HG02840 (cell line): ENCODE results near the gene SLC19A1.
"Not testable (repeated sequence)": the region's sequence is repeated elsewhere in the genome, so short reads cannot be mapped to it uniquely, and the experiment has no call there.

Experiments used
- ATAC-seq: cut with Tn5 transposase; IDR thresholded peaks from one replicate; pipeline ENCODE4 v1.9.1; 2021; ENCODE audit warnings: mild to moderate bottlenecking, moderate library complexity, moderate number of reproducible peaks; ENCODE audit not compliant: unreplicated experiment, low FRiP score

Gene SLC19A1

DNA sequence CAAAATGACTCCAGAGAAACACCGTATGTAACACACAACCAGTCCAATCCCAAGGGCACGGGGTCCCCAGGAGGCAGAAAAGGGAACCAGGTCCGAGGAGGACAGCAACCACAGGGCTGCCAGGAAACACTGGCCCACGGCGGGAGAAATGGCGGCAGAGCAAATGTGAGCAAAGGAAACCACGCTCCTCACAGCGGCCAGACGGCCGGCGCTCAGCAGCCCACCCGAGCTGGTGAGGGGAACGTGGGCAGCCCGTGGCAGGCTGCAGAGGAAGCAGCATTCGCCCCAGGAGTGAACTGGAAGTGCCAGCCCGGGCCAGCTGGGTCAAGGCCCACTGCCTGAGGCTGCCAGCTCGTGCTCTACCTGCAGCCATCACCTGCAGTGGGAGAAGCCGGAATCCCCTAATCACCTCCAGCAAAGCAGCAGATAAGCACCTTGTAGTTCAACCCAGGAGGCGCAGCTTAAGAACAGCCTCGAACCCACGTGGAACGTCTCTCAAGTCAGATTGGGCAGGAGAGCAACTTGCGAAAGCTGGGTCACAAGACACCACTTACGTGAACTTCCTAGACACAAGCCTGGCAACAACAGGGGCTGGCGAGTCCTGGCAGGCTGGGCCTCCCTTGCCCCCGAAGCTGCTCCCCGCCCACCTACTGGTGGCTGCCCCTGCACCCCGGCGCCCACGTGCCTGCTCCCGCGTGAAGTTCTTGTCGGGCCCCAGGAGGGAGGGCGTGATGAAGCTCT, 6.7 kb downstream of the SLC19A1 start:
- no peak for ATAC-seq

DNA sequence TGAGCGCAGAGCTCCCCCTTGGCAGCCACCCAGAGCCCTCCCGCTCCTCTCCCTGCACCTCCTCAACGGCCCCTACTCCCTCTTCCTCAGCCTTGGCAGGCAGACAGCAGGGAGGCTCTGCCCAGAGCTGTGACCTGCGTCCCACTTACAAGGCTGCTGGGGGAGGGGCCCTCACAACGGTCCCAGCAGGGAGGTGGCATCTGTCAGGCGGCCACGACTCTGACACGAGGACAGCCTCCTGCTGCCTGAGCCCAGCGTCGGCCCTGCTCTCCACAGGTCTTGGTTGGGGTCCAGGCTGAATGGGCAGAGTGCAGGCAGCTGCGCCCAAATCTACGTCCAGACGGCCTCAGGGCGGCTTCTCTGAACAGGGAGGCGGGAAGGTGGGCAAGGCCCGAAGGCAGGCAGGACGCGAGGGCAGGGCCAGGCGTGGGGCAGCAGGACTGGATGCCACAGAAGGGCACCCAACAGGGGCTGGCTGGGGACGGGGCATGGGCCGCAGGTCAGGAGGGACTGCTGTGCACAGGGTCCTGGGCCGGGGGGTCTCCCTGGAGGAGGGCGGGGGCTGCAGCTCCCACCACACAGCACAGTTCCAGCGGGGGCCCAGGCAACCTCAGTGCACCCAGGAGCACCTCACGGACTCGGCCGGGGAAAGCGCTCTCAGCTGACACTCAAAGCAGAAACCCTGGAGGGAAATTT, 7.5 kb downstream of the SLC19A1 start:
- no peak for ATAC-seq

DNA sequence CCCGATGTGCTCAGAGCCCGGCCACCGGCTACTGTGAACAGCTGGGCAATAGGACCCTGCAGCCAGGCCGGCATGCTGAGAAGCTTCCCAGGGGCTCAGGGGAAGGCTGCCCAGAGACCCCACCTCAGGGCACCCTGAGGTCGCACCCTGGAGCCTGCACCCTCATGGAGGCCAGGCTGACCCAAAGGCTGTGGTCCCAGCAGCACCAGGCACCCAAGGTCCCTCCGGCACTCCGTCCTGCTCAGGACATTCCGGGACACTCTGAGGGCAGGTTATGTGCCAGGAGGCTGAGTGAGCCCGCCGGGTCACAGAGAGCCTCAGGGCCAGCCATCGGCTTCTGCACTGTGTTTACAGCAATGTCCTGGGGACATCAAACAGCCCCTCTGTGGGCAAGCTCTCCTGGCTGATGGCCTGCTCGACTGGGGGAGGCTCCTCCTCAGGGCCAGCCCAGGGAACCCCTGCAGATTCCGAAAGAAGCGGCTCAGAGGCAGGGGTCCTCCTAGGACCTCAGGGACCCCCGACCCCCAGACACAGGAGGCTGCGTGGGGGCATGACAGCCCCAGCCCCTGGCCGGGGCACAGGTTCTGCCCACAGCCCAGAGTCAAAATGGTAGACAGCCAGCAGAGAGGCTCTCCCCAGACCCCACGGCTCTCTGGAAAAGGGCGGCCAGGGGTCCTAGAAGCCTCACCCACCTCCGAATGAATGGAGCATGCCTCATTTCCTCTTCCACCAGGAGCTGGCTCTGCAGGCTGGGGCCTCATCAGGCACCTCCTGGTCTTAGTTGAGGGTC, 8.2 kb downstream of the SLC19A1 start:
- no peak for ATAC-seq

DNA sequence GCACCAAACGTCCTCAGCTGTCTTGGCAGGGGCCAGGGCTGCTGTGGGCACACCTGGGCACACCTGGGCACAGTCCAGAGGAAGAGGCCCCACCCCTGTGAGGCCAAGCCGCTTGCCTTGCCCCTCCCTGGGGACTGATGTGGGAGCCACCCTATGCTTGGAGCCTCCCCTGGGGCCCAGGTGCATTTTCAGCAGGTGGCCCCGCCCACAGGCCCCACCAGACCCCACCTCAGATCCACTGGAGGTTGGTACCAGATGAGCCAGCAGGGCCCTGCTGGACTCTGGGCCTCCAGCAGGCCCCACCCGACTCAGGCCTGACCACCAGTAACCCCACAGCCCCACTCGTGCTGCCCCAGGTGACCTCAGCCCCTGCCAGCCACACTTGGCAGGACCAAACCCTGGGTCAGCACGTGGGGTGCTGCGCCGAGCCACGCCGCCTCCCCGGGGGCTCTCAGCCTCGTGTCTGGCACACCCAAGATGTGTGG, 8.8 kb downstream of the SLC19A1 start:
- no peak for ATAC-seq

DNA sequence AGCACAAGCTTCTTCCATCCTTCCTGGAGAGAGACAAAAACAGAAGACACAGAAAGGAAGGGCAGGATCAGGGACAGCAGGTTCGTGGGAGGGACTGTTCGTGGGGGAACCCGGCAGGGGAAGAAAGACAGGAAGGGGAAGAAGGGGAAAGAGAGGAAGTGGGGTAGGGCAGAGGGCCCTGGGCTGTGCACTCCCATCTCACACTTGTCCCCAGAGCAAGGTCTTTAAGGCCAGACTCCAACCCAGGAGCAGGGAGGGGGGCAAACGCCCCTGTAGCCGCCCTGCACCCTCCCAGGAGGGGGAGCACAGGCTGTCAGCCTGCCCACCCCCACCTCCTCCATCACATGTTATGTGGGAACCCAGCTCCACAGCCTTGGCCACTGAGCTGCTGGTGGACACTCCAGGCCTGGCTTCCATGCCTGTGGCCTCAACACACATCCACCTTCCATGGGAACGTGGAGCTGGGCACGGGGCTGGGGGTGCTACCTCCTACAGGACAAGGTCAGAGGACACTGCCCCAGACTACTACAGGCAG, 9.3 kb downstream of the SLC19A1 start:
- no peak for ATAC-seq

DNA sequence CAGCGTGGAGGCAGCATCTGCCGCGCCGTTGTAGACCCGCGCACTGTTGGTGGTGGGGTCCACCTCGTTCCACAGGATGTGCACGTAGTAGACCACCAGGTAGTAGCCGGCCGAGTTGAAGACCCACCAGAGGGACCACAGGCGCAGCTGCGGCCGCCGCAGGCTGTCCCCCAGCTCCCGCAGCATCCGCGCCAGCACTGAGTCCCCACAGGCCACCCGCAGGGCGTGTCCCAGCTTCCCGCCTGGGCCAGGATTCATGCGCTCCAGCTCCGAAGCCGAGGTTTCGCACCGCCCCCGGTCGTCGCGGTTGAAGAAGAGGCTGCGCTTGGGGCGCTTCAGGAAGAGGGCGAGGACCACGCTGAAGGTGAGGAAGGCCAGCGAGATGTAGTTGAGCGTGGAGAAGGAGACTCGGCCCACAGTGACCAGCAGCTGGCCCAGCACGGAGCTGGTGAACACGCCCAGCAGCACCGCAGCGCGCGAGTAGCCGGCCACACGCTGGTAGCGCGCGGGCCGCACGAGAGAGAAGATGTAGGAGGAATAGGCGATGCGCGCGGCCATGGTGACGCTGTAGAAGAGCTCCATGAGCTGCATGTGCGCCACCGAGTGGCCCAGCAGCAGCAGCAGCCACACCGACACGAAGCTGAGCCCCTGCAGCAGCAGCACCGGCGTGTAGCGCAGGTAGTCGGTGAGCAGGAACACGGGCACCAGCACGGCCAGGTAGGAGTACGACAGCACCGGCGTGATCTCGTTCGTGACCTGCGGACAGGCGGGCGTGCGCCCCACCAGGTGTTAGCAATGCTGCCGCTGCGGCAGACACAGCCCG, 10.6 kb downstream of the SLC19A1 start:
- no peak for ATAC-seq

DNA sequence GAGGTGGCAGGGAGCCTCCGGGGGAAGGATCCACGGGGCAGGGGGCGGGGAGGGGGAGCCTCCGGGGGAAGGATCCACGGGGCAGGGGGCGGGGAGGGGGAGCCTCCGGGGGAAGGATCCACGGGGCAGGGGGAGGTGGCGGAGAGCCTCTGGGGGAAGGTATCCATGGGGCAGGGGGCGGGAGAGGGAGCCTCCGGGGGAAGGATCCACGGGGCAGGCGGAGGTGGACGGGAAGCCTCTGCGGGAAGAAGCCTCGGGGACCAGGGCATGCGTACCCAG, 11.2 kb downstream of the SLC19A1 start:
- ATAC-seq, result not testable (repeated sequence)

DNA sequence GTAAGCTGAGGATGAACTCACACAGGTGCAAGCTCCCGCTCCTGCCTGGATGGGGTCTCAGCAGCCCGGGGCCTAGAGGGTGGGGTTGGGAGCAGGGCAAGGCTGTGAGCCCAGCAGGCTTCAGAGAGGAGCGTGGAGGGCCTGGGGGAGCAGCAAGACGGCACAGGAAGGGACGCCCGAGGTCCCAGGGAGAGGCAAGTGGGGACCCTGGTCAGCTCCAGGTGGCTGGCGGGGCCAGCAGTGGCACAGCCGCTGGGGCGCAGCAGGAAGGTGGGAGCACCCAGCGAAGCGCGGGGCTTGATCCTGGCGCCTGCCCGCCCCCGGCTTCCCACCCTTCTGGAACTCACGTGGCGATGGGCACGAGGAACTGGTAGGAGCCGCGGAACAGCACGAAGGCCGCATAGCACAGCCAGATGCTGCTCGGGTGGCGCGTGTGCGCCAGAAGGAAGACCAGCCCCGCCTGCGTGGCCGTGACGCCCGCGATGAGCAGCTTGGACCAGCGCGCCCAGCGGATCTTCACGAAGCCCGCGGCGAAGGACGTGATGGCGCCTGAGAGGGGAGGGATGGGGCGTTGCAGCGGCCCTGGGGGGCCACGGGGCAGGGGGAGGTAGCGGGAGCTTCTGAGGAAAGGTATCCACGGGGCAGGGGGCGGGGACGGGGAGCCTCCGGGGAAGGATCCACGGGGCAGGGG, 11.7 kb downstream of the SLC19A1 start:
- ATAC-seq, result no peak

DNA sequence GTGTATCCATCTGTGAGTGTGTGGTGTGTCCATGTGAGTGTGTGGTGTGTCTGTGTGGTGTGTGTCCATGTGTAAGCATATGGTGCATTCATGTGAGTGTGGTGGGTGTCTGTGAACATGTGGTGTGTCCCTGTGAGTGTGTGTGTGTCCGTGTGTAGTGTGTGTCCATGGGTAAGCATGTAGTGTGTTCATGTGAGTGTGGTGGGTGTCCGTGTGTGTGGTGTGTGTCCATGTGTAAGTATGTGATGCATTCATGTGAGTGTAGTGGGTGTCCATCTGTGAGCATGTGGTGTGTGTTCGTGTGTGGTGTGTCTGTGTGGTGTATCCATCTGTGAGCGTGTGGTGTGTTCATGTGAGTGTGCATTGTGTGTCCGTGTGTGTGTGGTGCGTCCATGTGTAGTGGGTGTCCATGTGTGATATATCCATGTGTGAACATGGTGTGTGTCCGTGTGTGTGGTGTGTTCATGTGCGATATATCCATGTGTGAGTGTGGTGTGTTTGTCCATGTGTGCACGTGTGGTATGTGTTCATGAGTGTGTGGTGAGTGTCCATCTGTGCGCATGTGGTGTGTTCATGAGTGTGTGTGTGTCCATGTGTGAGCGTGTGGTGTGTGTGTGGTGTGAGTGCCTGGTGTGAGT, 12.3 kb downstream of the SLC19A1 start:
- ATAC-seq, result no peak

DNA sequence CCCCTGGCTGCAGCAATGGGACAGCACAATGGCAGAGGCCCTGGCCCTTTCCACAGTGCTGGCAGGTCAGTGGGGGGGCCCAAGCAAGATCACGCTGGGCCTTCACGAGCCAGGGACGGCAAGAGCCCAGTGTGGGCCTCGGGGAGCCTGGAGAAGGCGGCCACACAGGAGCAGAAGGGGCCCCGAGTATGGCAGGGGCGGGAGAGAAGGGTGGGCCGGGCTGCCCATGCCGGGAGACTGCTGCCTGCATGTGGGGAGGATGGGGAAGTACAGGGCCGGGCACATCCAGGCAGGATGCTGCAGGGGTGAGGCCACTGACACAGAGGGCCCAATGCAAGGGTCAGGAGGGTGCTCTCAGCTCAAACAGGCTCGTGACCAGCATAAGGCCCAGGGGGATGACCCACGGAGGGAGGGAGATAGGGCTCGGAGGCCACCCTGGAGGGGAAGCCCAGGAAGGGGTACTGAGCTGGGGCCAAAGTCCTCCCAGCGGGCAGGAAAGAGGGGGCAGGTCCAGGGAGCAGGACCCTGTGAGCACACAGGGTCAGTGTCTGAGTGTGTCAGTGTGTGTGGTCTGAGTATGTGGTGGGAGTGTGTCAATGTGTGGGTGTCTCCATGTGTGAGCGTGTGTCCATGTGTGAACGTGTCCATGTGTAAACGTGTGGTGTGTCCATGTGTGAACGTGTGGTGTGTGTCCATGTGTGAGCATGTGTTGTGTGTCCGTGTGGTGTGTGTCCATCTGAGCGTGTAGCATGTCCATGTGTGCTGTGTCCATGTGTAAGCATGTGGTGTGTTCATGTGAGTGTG, 13.1 kb downstream of the SLC19A1 start:
- no peak for ATAC-seq

DNA sequence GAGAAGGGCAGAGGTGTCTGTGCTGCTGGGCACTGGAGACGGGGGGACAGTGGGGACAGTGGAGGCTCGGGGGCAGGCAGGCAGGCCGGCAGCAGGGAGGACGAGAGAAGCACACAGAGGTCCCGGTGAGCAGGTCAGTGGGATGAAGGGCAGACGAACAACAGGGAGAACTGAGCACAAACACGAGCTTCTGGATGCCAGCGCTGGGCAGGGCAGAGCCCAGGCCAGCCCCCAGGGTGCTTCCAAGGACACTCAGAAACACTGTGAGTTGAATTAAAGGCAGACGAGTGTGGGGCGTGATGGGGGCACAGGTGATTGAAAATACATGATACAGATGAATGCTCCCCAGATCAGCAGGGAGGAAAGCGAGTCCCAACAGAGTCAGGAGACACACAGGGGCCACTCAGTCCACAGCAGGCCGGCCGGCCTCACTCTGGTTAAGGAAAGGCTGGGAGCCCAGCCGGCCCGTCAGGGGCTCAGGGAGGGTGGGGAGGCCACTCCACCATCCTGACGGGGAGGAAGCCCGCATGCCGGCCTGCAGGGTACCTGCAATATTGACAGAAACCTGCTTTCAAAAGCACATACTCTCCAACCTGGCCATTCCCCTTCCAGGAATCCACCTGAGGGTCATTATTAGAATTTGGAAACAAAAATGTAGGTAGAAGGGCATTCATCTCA, 14.1 kb downstream of the SLC19A1 start:
- no peak for ATAC-seq

DNA sequence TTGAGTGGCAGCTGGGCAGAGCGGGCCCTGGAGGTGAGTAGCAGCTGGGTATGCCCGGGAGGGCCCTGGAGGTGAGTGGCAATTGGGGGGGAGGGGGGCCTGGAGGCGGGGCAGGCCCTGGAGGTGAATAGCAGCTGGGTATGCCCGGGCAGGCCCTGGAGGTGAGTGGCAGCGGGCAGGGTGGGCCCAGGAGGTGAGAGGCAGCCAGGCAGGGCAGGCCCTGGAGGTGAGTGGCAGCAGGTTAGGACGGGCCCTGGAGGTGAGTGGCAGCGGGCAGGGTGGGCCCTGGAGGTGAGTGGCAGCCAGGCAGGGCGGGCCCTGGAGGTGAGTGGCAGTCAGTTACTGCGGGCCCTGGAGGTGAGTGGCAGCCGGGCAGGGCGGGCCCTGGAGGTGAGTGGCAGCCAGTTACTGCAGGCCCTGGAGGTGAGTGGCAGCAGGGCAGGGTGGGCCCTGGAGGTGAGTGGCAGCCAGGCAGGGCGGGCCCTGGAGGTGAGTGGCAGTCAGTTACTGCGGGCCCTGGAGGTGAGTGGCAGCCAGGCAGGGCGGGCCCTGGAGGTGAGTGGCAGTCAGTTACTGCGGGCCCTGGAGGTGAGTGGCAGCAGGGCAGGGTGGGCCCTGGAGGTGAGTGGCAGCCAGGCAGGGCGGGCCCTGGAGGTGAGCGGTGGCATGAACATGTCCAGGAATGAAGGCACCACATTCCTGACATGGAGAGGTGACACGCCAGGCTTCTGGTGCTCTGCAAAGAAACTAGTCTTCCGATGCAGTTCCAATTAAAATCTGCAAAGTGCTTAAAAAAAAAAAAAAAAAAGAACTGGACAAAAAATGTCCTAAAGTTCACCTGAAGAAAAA, 14.9 kb downstream of the SLC19A1 start:
- not testable (repeated sequence) for ATAC-seq

DNA sequence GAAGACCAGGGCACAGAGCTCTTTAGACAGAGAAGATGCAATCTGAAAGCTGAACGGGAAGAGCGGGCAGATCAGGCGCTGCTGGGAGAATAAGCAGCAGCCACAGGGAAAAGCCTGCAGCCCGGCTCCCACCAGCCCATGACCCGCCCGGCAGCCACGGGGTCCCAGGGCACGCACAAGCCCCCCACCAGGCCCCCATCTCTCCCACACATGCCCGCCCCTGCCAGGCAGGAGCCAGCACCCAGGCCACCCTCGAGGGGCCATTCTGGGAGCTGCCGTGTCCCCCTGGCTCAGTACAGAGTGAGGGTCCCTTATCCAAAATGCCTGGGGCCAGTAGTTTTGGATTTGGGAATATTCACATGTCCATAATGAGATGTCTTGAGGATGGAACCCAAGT, 16.3 kb downstream of the SLC19A1 start:
- ATAC-seq, result no peak

DNA sequence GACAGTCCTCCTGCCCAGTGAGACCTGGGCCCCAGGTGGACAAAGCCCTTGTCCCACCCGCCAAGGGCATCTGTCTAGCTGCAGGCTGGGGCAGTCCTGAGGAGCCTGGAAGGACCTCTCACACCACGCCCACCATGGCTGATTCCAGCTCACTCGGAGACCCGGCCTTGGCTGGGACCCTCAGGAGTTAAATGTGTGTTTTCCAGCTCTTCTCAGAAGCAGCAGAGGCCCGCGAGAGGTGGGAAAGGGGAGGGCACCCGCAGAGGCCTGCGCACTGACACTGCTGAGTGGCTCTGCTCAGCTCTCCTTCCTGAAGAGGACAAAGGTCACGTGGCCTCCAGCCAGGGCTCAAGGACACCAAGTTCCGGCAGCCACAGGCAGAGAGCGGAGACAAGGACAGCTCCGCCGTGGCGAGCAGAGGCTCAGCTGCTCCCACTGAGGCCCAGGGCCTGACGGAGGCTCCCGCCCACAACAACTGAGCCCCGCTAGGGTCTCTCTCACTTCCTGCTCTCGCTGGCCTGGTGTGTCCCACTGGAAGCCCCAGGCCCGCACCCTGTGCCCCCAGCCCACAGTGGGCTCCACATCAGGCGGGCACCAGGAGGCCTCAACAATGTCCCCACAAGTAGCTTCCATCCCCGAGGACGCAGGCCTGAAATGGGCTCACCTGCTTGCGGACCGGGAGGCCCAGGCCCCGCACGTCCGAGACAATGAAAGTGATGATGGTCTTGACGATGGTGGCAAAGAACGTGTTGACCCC, 16.9 kb downstream of the SLC19A1 start:
- ATAC-seq, result no peak

DNA sequence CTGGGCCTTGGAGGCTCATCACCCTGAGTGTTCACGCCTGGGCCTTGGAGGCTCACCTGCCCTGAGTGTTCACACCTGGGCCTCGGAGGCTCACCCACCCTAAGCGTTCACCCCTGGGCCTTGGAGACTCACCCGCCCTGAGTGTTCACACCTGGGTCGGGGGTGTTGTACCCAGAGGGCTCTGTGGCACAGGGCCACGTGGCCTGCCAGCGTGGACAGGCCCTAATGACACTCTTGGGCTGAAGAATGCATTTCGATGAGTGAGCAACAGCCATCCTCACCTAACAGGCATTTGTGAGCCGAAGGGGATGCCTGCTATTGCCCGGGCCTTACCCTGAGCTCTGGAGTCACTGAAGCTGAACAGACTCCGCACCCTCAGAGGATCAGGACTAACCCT, 17.5 kb downstream of the SLC19A1 start:
- ATAC-seq, result no peak

DNA sequence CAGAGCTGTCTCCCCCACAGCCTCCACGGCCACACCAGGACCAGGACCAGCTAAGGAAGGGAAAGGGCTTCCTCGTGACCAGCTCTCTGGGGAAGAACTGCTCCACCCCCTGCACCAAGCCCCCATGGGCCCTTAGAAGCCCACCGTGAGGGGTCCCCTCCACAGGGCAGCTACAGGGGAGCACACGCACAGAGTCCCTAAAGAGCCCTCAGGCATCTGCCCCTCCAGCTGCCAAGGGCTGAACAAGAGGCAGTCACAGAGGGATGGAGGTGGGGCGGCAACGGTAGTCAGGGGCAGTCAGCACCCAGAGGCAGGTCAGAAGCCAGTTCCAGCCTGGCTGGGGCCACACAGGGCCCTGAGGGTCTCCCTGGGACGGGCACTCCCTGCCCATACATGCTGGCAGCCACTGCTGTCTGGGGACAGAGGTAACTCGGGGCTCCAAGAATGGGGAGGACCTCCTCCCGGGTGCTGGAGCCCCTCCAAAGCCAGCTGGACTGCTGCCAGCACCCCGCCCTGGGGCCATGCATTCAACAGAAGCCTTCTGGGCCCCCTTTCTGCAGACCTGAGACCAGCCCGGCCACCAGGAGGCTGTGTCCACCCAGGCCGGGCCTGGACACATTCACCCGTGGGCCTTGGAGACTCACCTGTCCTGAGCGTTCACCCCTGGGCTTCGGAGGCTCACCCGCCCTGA, 18.7 kb downstream of the SLC19A1 start:
- no peak for ATAC-seq
